Measurements from ENCODE around the gene AGA. TPM values are rescaled to one million over a fixed set of nuclear protein-coding genes. Genes with fewer than 3 reads are reported as not detected.

Gene AGA
- total and polyA plus RNA-seq, 4 donors = 13.3 to 25.3 (median 20.2) TPM

GRCh38 chr4:177385576-177386277 is 56.5 kb downstream of the AGA start:
- no peak for TF ChIP-seq CTCF (IDR thresholded peaks at IDR 0.05; ENCODE audit: control extremely low read depth, extremely low read depth)
- DNase-seq (peak in 1 of 3 donors; percentile 37), ATAC-seq (ENCODE audit: insufficient read depth, low FRiP score) (no peak)
- 55 to 68% methylated on average over 2 of the region's 2 CpGs for WGBS, 2 donors
- H3K4me3 ChIP-seq = no peak overlapping the region
- H3K9me3 ChIP-seq (ENCODE audit: control insufficient read depth in 4 of 4, insufficient read depth in 3 of 4, low read length in 3 of 4) = no peaks in the 10 kb centered on the region
- no peaks in the 10 kb centered on the region for H3K27me3 ChIP-seq (ENCODE audit: control insufficient read depth in 3 of 3, insufficient read depth in 3 of 3, low read length in 2 of 3)
- no peak overlapping the region for H3K9ac ChIP-seq (ENCODE audit: insufficient read depth in 1 of 2, low read length in 2 of 2)
- H3K36me3 ChIP-seq (ENCODE audit: control insufficient read depth in 4 of 4, insufficient read depth in 4 of 4, low read length in 4 of 4) = no peaks in the 10 kb centered on the region
- no peaks in the 10 kb centered on the region for H3K4me1 ChIP-seq (ENCODE audit: control insufficient read depth in 5 of 5, insufficient read depth in 5 of 5, low read length in 5 of 5)
- no peak overlapping the region for H3K27ac ChIP-seq (ENCODE audit: low read depth in 1 of 2, low read length in 1 of 2)

- Histone ChIP-seq H3K9me3 (ENCODE audit: control insufficient read depth in 4 of 4, insufficient read depth in 3 of 4, low read length in 3 of 4) (no peaks in the 10 kb centered on the region), H3K27ac (ENCODE audit: low read depth in 1 of 2, low read length in 1 of 2) (no peak overlapping the region), H3K4me3 (no peak overlapping the region), H3K36me3 (ENCODE audit: control insufficient read depth in 4 of 4, insufficient read depth in 4 of 4, low read length in 4 of 4) (no peaks in the 10 kb centered on the region), H3K9ac (ENCODE audit: insufficient read depth in 1 of 2, low read length in 2 of 2) (no peak overlapping the region), H3K4me1 (ENCODE audit: control insufficient read depth in 5 of 5, insufficient read depth in 5 of 5, low read length in 5 of 5) (no peaks in the 10 kb centered on the region), H3K27me3 (ENCODE audit: control insufficient read depth in 3 of 3, insufficient read depth in 3 of 3, low read length in 2 of 3) (no peaks in the 10 kb centered on the region)
- no peak for TF ChIP-seq CTCF (IDR thresholded peaks at IDR 0.05; ENCODE audit: control extremely low read depth, extremely low read depth)
- ATAC-seq (ENCODE audit: insufficient read depth, low FRiP score) (no peak), DNase-seq (no peak)
- WGBS, 2 donors = 63 to 82% methylated on average over 4 of the region's 4 CpGs
Measured at GRCh38 chr4:177384856-177385397, 57.3 kb downstream of the AGA start.

- DNase-seq (no peak), ATAC-seq (ENCODE audit: insufficient read depth, low FRiP score) (no peak)
- no peaks in the 10 kb centered on the region for H3K36me3 ChIP-seq (ENCODE audit: control insufficient read depth in 4 of 4, insufficient read depth in 4 of 4, low read length in 4 of 4)
- 97 to 98% methylated on average over 10 to 13 of the region's 13 CpGs for WGBS, 2 donors
- TF ChIP-seq CTCF (IDR thresholded peaks at IDR 0.05; ENCODE audit: control extremely low read depth, extremely low read depth) = no peak
- no peak overlapping the region for H3K9ac ChIP-seq (ENCODE audit: insufficient read depth in 1 of 2, low read length in 2 of 2)
- H3K27ac ChIP-seq (ENCODE audit: low read depth in 1 of 2, low read length in 1 of 2) = no peak overlapping the region
- H3K4me3 ChIP-seq = no peak overlapping the region
- no peaks in the 10 kb centered on the region for H3K27me3 ChIP-seq (ENCODE audit: control insufficient read depth in 3 of 3, insufficient read depth in 3 of 3, low read length in 2 of 3)
- no peaks in the 10 kb centered on the region for H3K4me1 ChIP-seq (ENCODE audit: control insufficient read depth in 5 of 5, insufficient read depth in 5 of 5, low read length in 5 of 5)
- no peaks in the 10 kb centered on the region for H3K9me3 ChIP-seq (ENCODE audit: control insufficient read depth in 4 of 4, insufficient read depth in 3 of 4, low read length in 3 of 4)
Measured at GRCh38 chr4:177381762-177382310, 60.4 kb downstream of the AGA start.

Other genes starting within 250 kb of the AGA start
- 1 to 10 TPM in 1 of 2 donors, under 1 TPM in 1; 0.37 to 2.0 TPM for gene NEIL3, start 132.6 kb downstream of the AGA start, total RNA-seq
- under 1 TPM; 0.22 to 0.28 TPM for gene NEIL3, start 132.6 kb downstream of the AGA start, polyA plus RNA-seq